ENCODE measurements around the gene NKAPL.

Gene NKAPL

DNA sequence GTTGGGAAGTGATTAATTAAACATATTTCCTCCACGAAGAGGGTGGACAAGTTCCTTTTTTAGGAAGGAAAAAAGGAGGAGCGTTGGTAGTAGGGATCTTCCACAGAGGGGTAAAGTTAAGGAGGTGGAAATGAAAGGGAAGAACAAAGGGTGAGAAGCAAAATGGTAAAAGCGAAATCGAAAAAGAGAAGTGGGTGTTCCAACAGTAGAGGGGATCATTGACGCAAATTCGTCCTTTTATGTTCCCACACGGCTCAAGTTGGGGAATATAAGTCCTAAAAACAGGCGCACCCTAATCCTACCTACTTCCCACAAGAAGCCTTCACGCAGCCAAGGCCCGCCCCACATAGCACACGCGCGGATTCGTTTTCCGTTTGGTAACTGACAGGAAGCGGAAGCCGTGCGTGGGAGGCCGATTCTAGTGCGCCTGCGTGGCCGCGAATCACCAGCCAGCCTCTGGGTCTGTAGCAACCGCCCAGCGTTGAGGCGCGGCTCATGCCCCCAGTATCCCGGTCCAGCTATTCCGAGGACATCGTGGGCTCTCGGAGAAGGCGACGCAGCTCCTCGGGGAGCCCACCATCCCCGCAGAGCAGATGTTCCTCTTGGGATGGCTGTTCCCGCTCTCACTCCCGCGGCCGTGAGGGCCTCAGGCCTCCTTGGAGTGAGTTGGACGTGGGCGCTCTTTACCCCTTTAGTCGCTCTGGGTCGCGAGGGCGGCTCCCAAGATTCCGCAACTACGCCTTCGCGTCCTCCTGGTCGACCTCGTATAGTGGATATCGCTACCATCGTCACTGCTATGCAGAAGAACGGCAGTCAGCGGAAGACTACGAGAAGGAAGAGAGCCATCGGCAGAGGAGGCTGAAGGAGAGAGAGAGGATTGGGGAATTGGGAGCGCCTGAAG is at the start of gene NKAPL:
NKAPL (plus strand) TSS at position 421 of the 901 bp plus-strand sequence; CDS start at position 496, 75 bp downstream.
- DNase-seq: peak; percentile 82

GRCh38 chr6:28209753-28210535 is 49.2 kb upstream of the NKAPL start:
- no peak for DNase-seq

DNA sequence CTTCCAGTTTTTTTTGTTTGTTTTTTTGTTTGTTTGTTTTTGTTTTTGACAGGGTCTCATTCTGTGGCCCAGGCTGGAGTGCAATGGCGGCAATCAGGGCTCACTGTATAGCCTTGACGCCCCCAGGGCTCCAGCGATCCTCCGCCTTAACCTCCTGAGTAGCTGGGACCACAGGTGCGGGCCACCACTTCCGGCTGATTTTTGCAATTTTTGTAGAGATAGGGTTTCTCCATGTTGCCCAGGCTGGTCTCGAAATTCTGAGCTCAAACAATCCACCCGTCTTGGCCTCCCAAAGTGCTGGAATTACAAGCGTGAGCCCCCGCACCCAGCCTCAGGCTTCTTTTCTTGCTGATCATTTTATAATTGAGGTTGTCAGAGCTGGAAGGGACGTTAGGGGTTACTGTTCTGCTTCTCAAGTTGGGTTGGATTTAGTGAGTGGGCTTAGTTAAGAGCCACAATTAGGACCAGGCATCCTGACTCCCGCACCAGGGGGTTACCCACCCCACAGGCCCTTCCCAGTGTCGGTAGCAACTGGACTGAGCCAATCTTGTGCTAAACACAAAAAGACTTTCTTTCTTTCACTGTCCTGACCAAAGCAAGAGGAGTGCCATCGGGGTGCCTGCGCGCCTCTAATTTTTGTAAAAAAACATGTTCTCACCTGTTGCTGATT is 47.1 kb upstream of the NKAPL start:
- no peak for DNase-seq

DNA sequence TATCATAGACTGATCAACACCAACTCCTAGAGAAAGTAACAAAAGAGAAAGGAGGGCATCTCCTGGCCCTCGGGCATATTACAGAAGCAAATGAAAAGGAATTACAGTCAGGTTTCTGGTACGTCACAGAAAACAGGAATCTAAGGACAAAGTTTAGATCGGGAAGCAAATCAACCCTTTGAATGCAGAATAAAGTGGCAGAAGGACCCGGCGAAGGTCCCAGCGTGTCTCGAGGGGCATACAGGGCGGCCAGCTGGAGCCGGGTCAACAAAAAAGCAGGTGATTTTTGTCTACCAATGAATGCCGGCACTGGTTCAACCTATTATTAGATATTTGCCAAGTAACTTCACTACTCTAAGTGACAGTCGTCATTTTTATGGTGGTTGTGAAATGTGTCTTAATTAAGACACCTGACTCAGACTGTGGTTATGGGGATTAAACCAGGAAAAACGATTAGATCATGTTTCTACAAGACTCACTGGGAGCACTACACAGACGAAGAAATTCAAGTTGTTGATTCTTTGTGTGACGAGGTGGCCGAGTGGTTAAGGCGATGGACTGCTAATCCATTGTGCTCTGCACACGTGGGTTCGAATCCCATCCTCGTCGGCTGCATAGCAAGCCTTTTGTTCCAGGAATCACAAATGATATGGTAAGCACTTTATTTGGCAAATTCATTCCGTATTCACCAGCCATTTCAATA is 46.4 kb upstream of the NKAPL start:
- no peak for DNase-seq

DNA sequence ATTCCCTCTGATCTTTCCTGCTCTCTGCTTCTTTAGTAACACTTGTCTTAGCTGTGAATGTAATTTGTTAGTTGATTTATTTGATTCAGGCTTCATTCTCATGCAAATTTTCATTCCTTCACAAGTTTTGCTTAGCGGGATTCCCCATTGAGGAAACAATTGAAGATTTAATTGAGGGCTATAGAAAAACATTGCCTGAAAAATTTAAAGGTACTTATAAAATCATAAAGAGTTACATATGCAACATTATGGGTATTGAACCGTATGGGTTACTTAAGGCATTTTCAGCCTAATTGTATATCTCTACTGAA is 45.9 kb upstream of the NKAPL start:
- no peak for DNase-seq

GRCh38 chr6:28215425-28215824 is 43.7 kb upstream of the NKAPL start:
- no peak for DNase-seq

DNA sequence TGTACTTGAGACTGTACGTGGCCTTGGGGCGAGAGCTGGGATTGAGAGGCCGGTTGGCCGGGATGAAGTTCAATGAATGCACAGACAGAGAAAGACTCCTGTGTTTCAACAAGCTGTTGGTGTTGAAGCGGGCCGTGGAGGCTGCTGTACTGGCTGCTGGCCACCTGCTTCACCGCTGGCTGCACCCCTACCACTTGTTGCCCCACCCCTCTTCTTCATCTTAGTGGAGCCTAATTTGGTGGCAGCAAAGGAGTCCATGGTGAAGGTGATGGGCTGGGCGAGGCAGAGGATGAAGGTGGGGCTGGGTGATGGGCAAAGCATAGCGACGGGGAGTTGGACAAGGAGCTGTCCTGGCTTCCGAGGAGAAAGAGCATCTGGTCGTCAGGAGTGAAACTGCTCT is 41.2 kb upstream of the NKAPL start:
- no peak for DNase-seq

GRCh38 chr6:28218312-28219248 is 40.5 kb upstream of the NKAPL start:
- DNase-seq: peak; percentile 80

DNA sequence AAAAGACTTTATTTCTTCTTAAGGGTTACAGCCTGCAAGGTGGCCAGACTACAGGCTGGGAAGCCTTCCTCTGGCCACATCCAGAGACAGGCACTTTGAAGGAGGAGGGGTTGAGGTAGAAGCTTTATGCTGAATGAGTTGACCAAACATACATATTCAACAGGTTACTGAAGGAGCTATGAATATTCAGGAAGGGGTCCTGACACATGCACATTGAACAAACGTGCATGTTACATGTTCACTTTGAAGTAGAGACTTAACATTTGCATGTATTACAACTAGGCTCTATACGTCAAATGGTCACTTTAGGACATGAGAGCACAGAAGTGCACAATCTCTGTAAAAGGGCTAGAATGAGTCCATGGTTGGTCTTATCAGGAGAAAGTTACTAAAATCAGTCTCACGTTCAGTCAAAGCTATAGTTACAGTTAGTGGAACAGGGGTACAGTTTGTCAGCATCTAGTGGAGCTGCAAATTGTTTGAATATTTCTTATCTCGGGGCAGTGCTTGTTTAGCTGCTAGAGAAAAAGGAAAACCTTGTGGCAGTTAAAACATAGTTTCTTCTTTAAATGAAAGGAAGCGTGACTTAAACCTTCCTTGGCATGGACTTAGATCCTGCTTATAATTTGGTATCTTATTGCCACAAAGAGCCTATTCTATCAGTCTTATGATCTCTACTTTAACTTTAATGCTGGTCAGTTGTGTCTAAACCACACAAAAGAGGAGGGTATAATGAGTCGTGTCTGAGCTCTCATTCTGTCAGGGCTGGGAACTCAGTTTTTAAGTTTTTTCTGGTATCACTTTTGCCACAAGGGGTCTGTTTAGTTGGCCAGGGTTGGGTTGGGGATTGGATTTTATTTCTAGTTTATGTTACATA is 38.6 kb upstream of the NKAPL start:
- no peak for DNase-seq

GRCh38 chr6:28224131-28225055 is 34.7 kb upstream of the NKAPL start:
- no peak for DNase-seq

GRCh38 chr6:28225056-28225834 is 33.9 kb upstream of the NKAPL start, which contains the start of gene ZSCAN9:
TSS of gene ZSCAN9 (plus strand) at chr6:28225275. CDS start at chr6:28227085, 1,810 bp downstream.
- peak; percentile 90 for DNase-seq

- no peak for DNase-seq
Measured at GRCh38 chr6:28226460-28226859, 32.6 kb upstream of the NKAPL start.

- no peak for DNase-seq
Measured at GRCh38 chr6:28232785-28233184, 26.3 kb upstream of the NKAPL start.

- no peak for DNase-seq
Measured at GRCh38 chr6:28235912-28236452, 23.1 kb upstream of the NKAPL start.

DNA sequence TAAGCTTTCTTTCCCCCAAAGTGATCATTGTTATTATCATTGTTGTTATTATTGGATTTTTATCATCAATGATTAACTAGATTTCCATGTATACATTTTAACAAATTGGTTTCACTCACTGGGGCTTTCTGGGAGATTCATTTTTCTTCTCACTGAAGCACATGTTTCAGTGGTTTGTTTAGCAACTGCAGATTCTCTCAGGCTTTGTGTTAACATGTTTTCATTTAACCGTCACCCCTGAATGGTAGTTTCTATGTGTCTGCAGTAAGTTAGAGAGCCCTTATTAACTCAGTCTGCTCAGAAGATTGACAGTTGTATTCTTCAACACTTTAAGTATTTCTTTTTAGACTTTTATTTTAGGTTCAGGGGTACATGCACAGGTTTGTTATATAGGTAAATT is 19.5 kb upstream of the NKAPL start:
- no peak for DNase-seq

- no peak for DNase-seq
Measured at GRCh38 chr6:28240471-28240870, 18.6 kb upstream of the NKAPL start.

- no peak for DNase-seq
Measured at GRCh38 chr6:28243946-28244345, 15.2 kb upstream of the NKAPL start.

Measured in left hindlimb (tissue), 1 donor.